CD8-positive, alpha-beta memory T cell (primary cell): ENCODE results near the gene IFI27L1. TPM values are rescaled to one million over a fixed set of nuclear protein-coding genes. Genes with fewer than 3 reads are reported as not detected.

Experiments
- CTCF ChIA-PET: fragments of 350-600 bp; sonication (Branson Sonifier 250); formaldehyde crosslinking; loops from one replicate; lab custom pipeline; 2021; ENCODE audit warnings: antibody characterized with exemption; lab: Charles Lee
- POLR2A ChIA-PET: fragments of 350-600 bp; sonication (Branson Sonifier 250); formaldehyde crosslinking; loops from one replicate; lab custom pipeline; 2021; ENCODE audit warnings: antibody characterized with exemption; lab: Charles Lee
- DNase-seq, 5 donors: peaks; one replicate each; pipeline versions ENCODE4 v3.0.0 to v3.0.0-alpha.2; 2020 to 2022; ENCODE audit warnings: mixed read lengths in 1 of 5
- H3K27ac ChIP-seq: one replicate; pipeline ENCODE4 v1.7.0; 2013; ENCODE audit warnings: low read depth, mild to moderate bottlenecking, low read length, moderate library complexity
- H3K27me3 ChIP-seq: 2 replicates; pipeline ENCODE4 v1.7.0; 2013; ENCODE audit warnings: low read length, mild to moderate bottlenecking; ENCODE audit not compliant: insufficient read depth, poor library complexity, severe bottlenecking
- H3K36me3 ChIP-seq: 2 replicates; pipeline ENCODE4 v1.7.0; 2013; ENCODE audit warnings: mild to moderate bottlenecking, low read length, moderate library complexity; ENCODE audit not compliant: insufficient read depth
- H3K4me1 ChIP-seq: 2 replicates; pipeline ENCODE4 v1.7.0; 2013; ENCODE audit warnings: mild to moderate bottlenecking, low read length, moderate library complexity; ENCODE audit not compliant: insufficient read depth
- H3K4me3 ChIP-seq: 2 replicates; pipeline ENCODE4 v1.7.0; 2013; ENCODE audit warnings: mild to moderate bottlenecking, low read length
- H3K9me3 ChIP-seq: 2 replicates; pipeline ENCODE4 v1.7.0; 2013; ENCODE audit warnings: mild to moderate bottlenecking, low read length
- H3K27ac Mint-ChIP-seq, 8 donors: one replicate each; pipeline ENCODE4 v1.8.0; 2020 to 2021; ENCODE audit warnings: mixed read lengths in 8 of 8, mild to moderate bottlenecking in 6 of 8, inconsistent platforms in 3 of 8, moderate library complexity in 3 of 8
- H3K27me3 Mint-ChIP-seq, 2 donors: one replicate each; pipeline ENCODE4 v1.8.0; 2020 to 2021; ENCODE audit warnings: mixed read lengths in 2 of 2, mild to moderate bottlenecking in 1 of 2, moderate library complexity in 1 of 2
- H3K36me3 Mint-ChIP-seq, 3 donors: one replicate each; pipeline ENCODE4 v1.8.0; 2020 to 2021; ENCODE audit warnings: mixed read lengths in 3 of 3, inconsistent platforms in 1 of 3, mild to moderate bottlenecking in 1 of 3
- H3K4me1 Mint-ChIP-seq, 3 donors: one replicate each; pipeline ENCODE4 v1.8.0; 2020 to 2021; ENCODE audit warnings: mixed read lengths in 3 of 3, inconsistent platforms in 1 of 3, mild to moderate bottlenecking in 1 of 3
- H3K4me3 Mint-ChIP-seq, 7 donors: one replicate each; pipeline ENCODE4 v1.8.0; 2020 to 2021; ENCODE audit warnings: mixed read lengths in 7 of 7, mild to moderate bottlenecking in 6 of 7, moderate library complexity in 4 of 7, inconsistent platforms in 2 of 7
- H3K9me3 Mint-ChIP-seq, 5 donors: one replicate each; pipeline ENCODE4 v1.8.0; 2020 to 2022; ENCODE audit warnings: mixed read lengths in 5 of 5, mild to moderate bottlenecking in 3 of 5, moderate library complexity in 2 of 5, inconsistent platforms in 1 of 5
- polyA plus RNA-seq: library from polyadenylated mRNA; unstranded; fragments of 300-500 nt; fragmentation: Illumina TruSeq; gene quantifications from one replicate; pipeline ENCODE4 v1.2.3, GENCODE V29; 2021
- total RNA-seq, 2 experiments: library from RNA; stranded (reverse); gene quantifications; one replicate each; pipeline ENCODE4 v1.2.3, GENCODE V29; 2021

IFI27L1 gene
- total and polyA plus RNA-seq, 3 experiments from 2014 or later, result 8.3 to 18.4 (median 15.5) TPM

DNA sequence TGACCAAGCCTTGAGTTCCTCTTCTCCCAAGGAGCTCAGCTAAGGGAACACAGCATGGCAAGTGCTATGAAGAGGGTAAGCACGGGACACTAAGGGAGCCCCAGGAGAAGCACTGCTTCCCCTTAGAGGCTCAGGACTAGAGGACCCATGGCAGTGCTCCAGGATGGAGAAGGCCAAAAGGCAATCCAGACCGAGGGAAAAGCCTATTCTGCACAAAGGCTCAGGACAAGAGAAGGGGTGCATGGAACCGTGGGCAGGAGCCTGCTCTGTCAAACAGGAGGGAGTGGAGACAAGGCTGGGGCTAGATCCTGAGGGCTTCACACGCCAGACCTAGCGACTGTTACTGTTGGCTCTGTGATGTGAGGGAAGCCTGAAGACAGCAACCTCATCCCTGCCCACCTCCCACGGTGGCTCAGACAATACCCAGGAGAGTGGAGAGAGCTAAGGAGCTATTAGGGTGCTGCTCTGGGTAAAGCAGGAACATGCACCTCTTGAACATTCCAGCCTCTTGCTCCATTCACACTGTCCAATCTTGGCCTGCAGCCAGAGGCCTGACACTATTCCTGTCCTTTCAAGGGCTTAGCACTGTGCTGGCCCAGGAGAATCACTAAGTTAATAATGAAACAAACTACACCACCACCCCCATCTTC, 30.8 kb upstream of the IFI27L1 start:
- Mint-ChIP-seq H3K9me3 (no peaks in the 10 kb centered on the region), H3K27me3 (no peaks in the 10 kb centered on the region), H3K27ac (peak overlapping the region in 2 of 8 donors; percentile 71 to 75), H3K4me1 (peaks cover 3 to 14% (median 10%) of the 10 kb centered on the region in 3 donors), H3K4me3 (no peak overlapping the region), H3K36me3 (peaks cover 12 to 94% (median 41%) of the 10 kb centered on the region in 3 donors)
- H3K27ac ChIP-seq, result no peak overlapping the region
- no peak for DNase-seq
- ChIA-PET POLR2A (interaction anchor here (0.7 kb wide), 2 partner anchors 26 to 110 kb away, joined by 3 to 4 read pairs; no protein-coding TSS in a partner anchor), CTCF (interaction anchor here (1.5 kb wide), 1 partner anchor 86 kb away, joined by 4 read pairs; no protein-coding TSS in a partner anchor)
- H3K4me1 ChIP-seq, result no peaks in the 10 kb centered on the region
- H3K4me3 ChIP-seq, result no peak overlapping the region
- no peaks in the 10 kb centered on the region for H3K9me3 ChIP-seq
- H3K36me3 ChIP-seq, result peaks cover 83% of the 10 kb centered on the region
- H3K27me3 ChIP-seq, result no peaks in the 10 kb centered on the region

DNA sequence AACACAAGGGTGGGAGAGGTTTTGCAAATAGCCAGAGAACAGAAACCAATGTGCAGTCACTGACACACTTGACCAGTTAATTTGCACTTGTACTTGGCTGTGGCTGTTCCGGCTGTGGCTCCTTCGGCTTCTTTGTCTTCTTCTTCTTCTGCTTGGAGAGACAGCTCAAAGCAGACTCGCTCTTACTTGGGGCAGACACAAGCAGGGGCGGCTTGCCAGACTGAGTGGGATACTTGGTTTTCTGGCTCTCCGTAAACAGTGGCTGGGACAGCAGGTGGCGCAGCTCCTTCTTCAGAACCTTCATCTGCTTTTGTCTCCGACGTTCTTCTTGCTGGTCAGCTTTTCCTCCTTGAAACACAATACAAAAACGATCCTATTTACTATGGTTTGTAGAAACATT, 30.0 kb upstream of the IFI27L1 start:
- CTCF ChIA-PET, result interaction anchor here (1.5 to 1.9 kb wide), 2 partner anchors 15 to 85 kb away, joined by 4 to 7 read pairs; no protein-coding TSS in a partner anchor
- POLR2A ChIA-PET, result interaction anchor here (0.7 kb wide), 1 partner anchor 111 kb away, joined by 4 read pairs; no protein-coding TSS in a partner anchor
- Histone ChIP-seq H3K36me3 (peaks cover 89% of the 10 kb centered on the region), H3K4me1 (no peaks in the 10 kb centered on the region), H3K27ac (no peak overlapping the region), H3K4me3 (no peak overlapping the region), H3K9me3 (no peaks in the 10 kb centered on the region), H3K27me3 (no peaks in the 10 kb centered on the region)
- Mint-ChIP-seq H3K27ac (peak overlapping the region in 5 of 8 donors; percentile 3 to 68 (median 26)), H3K4me1 (peaks cover 8 to 21% (median 17%) of the 10 kb centered on the region in 3 donors), H3K4me3 (no peak overlapping the region), H3K27me3 (no peaks in the 10 kb centered on the region), H3K9me3 (no peaks in the 10 kb centered on the region), H3K36me3 (peaks cover 12 to 94% (median 41%) of the 10 kb centered on the region in 3 donors)
- DNase-seq, result no peak

- Histone ChIP-seq H3K4me1 (peaks cover 2% of the 10 kb centered on the region), H3K27ac (peak overlapping the region; percentile 2), H3K9me3 (no peaks in the 10 kb centered on the region), H3K27me3 (no peaks in the 10 kb centered on the region), H3K36me3 (peaks cover 89% of the 10 kb centered on the region), H3K4me3 (no peak overlapping the region)
- peaks cover 15 to 28% (median 24%) of the 10 kb centered on the region in 3 donors for H3K4me1 Mint-ChIP-seq
- ChIA-PET POLR2A (no interaction called here), CTCF (interaction anchor here (1.5 to 1.9 kb wide), 2 partner anchors 15 to 85 kb away, joined by 4 to 7 read pairs; no protein-coding TSS in a partner anchor)
- DNase-seq, result no peak
- H3K27ac Mint-ChIP-seq, result peak overlapping the region in 4 of 8 donors; percentile 9 to 67 (median 34)
- H3K4me3 Mint-ChIP-seq, result no peak overlapping the region
- H3K27me3 Mint-ChIP-seq, result no peaks in the 10 kb centered on the region
- H3K9me3 Mint-ChIP-seq, result no peaks in the 10 kb centered on the region
- peaks cover 12 to 95% (median 45%) of the 10 kb centered on the region in 3 donors for H3K36me3 Mint-ChIP-seq
Measured at GRCh38 chr14:94051779-94052178, 29.3 kb upstream of the IFI27L1 start.

DNA sequence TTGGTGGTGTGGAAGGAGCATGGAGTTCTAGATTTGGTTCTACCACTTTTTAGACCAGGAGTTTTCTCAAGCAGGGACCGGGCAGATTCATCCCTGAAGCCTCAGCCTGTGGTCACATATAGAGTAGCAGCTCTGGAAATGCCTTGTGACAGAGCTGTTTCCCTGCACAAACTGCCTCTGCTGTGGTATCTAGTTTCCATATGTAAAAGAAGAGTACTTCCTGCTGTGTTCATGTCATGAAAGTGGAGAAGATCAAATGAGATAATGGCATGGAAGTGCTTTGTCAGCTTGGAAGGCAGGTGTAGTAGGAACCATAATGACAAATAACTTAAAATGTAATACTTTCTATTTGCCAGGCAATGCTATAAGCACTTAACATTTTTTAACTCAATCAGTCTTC, 28.9 kb upstream of the IFI27L1 start:
- CTCF ChIA-PET, result interaction anchor here (1.9 to 2.6 kb wide), 2 partner anchors 16 to 85 kb away, joined by 7 to 8 read pairs; no protein-coding TSS in a partner anchor
- H3K27me3 Mint-ChIP-seq, result no peaks in the 10 kb centered on the region
- no peak overlapping the region for H3K4me3 Mint-ChIP-seq
- no peak overlapping the region for H3K4me3 ChIP-seq
- no peak for DNase-seq
- no peaks in the 10 kb centered on the region for H3K9me3 ChIP-seq
- H3K27ac ChIP-seq, result peak overlapping the region; percentile 2
- H3K27ac Mint-ChIP-seq, result peak overlapping the region in 4 of 8 donors; percentile 1 to 67 (median 30)
- peaks cover 19 to 32% (median 28%) of the 10 kb centered on the region in 3 donors for H3K4me1 Mint-ChIP-seq
- peaks cover 7% of the 10 kb centered on the region for H3K4me1 ChIP-seq
- peaks cover 89% of the 10 kb centered on the region for H3K36me3 ChIP-seq
- peaks cover 12 to 95% (median 46%) of the 10 kb centered on the region in 3 donors for H3K36me3 Mint-ChIP-seq
- H3K27me3 ChIP-seq, result no peaks in the 10 kb centered on the region
- H3K9me3 Mint-ChIP-seq, result no peaks in the 10 kb centered on the region
- POLR2A ChIA-PET, result no interaction called here

GRCh38 chr14:94052662-94053061, 28.4 kb upstream of the IFI27L1 start:
- H3K9me3 Mint-ChIP-seq, result no peaks in the 10 kb centered on the region
- no peaks in the 10 kb centered on the region for H3K27me3 ChIP-seq
- no peak overlapping the region for H3K27ac ChIP-seq
- no peaks in the 10 kb centered on the region for H3K9me3 ChIP-seq
- peaks cover 11% of the 10 kb centered on the region for H3K4me1 ChIP-seq
- POLR2A ChIA-PET, result no interaction called here
- peaks cover 90% of the 10 kb centered on the region for H3K36me3 ChIP-seq
- peaks cover 23 to 37% (median 33%) of the 10 kb centered on the region in 3 donors for H3K4me1 Mint-ChIP-seq
- DNase-seq, result no peak
- peaks cover 12 to 95% (median 48%) of the 10 kb centered on the region in 3 donors for H3K36me3 Mint-ChIP-seq
- H3K4me3 Mint-ChIP-seq, result no peak overlapping the region
- peak overlapping the region in 4 of 8 donors; percentile 9 to 84 (median 56) for H3K27ac Mint-ChIP-seq
- no peak overlapping the region for H3K4me3 ChIP-seq
- CTCF ChIA-PET, result interaction anchor here (1.9 to 2.6 kb wide), 2 partner anchors 16 to 84 kb away, joined by 7 to 8 read pairs; no protein-coding TSS in a partner anchor
- no peaks in the 10 kb centered on the region for H3K27me3 Mint-ChIP-seq

DNA sequence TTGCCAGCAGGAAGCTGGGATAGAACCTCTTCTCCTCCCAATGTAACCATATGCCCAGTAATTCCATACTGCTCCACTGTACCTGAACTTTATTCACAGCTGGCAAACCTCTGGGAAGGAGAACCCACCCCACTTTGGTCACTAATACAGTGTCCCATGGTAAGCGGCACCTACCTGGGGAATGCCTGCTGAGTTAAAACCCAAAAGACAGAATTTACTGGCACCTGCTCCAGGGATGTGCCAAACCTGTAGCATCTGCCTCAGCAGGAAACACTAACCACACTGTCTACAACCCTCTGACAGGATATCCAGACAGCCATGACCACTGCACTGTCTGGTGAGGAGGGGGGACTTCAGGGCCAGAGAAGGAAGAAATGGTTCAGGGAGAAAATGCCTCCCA, 26.7 kb upstream of the IFI27L1 start:
- no peak overlapping the region for H3K4me3 ChIP-seq
- H3K4me1 Mint-ChIP-seq, result peaks cover 41 to 54% (median 50%) of the 10 kb centered on the region in 3 donors
- CTCF ChIA-PET, result interaction anchor here (1.1 to 2.6 kb wide), 5 partner anchors 9 to 82 kb away, joined by 3 to 8 read pairs (median 4); partner anchors contain the start of genes DDX24 and IFI27L1
- peaks cover 90% of the 10 kb centered on the region for H3K36me3 ChIP-seq
- DNase-seq, result no peak
- peaks cover 7 to 95% (median 48%) of the 10 kb centered on the region in 3 donors for H3K36me3 Mint-ChIP-seq
- no peaks in the 10 kb centered on the region for H3K9me3 Mint-ChIP-seq
- H3K4me3 Mint-ChIP-seq, result no peak overlapping the region
- POLR2A ChIA-PET, result no interaction called here
- peak overlapping the region in 6 of 8 donors; percentile 13 to 79 (median 54) for H3K27ac Mint-ChIP-seq
- H3K27me3 ChIP-seq, result no peaks in the 10 kb centered on the region
- no peaks in the 10 kb centered on the region for H3K9me3 ChIP-seq
- H3K27me3 Mint-ChIP-seq, result no peaks in the 10 kb centered on the region
- no peak overlapping the region for H3K27ac ChIP-seq
- peaks cover 28% of the 10 kb centered on the region for H3K4me1 ChIP-seq

GRCh38 chr14:94054936-94055335, 26.2 kb upstream of the IFI27L1 start:
- no peaks in the 10 kb centered on the region for H3K9me3 ChIP-seq
- H3K27me3 ChIP-seq, result no peaks in the 10 kb centered on the region
- no peak for DNase-seq
- H3K4me1 ChIP-seq, result peaks cover 33% of the 10 kb centered on the region
- Mint-ChIP-seq H3K9me3 (no peaks in the 10 kb centered on the region), H3K27ac (peak overlapping the region in 6 of 8 donors; percentile 20 to 79 (median 46)), H3K27me3 (peaks cover 0 to under 1% of the 10 kb centered on the region in 2 donors), H3K4me1 (peaks cover 45 to 60% (median 53%) of the 10 kb centered on the region in 3 donors), H3K4me3 (no peak overlapping the region), H3K36me3 (peaks cover 7 to 95% (median 48%) of the 10 kb centered on the region in 3 donors)
- CTCF ChIA-PET, result interaction anchor here (1.7 kb wide), 1 partner anchor 10 kb away, joined by 4 read pairs; no protein-coding TSS in a partner anchor
- POLR2A ChIA-PET, result interaction anchor here (1.2 kb wide), 1 partner anchor 23 kb away, joined by 3 read pairs; no protein-coding TSS in a partner anchor
- H3K27ac ChIP-seq, result no peak overlapping the region
- H3K36me3 ChIP-seq, result peaks cover 92% of the 10 kb centered on the region
- no peak overlapping the region for H3K4me3 ChIP-seq
